ENCODE results near the gene PDF.

The PDF gene

DNA sequence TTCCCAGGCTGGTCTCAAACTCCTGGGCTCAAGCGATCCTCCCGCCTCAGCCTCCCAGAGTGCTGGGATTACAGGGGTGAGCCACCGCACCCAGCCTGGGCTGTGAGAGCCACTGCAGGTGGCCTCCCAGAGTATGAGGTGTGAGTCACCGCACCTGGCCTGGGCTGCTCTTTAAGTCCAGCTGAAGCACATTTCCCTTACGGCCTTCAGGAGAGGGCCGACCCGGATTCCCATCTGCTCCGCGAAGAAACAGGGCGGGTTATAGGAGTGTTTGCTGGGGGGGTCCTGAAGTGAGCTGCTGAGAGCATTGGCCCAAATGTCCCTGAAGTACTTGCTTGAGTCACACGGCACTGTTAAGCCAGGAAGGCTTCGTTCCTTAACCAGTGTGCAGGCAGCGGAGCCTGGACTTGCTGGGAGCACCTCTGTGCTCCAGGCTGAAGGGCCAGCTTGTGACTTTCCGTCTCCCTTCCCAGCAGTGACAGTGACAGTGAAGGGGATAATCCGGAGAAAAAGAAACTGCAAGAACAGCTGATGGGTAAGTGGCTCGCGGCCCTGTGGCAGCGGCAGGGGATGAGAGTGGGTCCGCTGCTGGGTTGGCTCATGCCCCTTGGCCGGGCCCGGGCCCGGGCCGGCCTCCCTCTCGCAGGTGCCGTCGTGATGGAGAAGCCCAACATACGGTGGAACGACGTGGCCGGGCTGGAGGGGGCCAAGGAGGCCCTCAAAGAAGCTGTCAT, 12.0 kb downstream of the PDF start:
- no peaks in the 10 kb centered on the region for H3K27me3 ChIP-seq (ENCODE audit: control insufficient read depth in 1 of 2, insufficient read depth in 2 of 2, low read length in 2 of 2)
- H3K27ac ChIP-seq (ENCODE audit: low read depth, low read length) = no peak overlapping the region
- peaks cover 67 to 84% of the 10 kb centered on the region in 2 donors for H3K36me3 ChIP-seq (ENCODE audit: control insufficient read depth in 1 of 2, insufficient read depth in 2 of 2, low read length in 2 of 2)
- H3K9ac ChIP-seq (ENCODE audit: low read depth in 1 of 2, low read length in 2 of 2) = no peak overlapping the region
- H3K4me1 ChIP-seq (ENCODE audit: control insufficient read depth in 1 of 2, insufficient read depth in 2 of 2, low read length in 2 of 2) = no peaks in the 10 kb centered on the region
- no peak overlapping the region for H3K4me3 ChIP-seq (ENCODE audit: low read depth in 1 of 2, low read length in 2 of 2)
- H3K9me3 ChIP-seq (ENCODE audit: control insufficient read depth in 1 of 2, low read length in 2 of 2) = no peaks in the 10 kb centered on the region

DNA sequence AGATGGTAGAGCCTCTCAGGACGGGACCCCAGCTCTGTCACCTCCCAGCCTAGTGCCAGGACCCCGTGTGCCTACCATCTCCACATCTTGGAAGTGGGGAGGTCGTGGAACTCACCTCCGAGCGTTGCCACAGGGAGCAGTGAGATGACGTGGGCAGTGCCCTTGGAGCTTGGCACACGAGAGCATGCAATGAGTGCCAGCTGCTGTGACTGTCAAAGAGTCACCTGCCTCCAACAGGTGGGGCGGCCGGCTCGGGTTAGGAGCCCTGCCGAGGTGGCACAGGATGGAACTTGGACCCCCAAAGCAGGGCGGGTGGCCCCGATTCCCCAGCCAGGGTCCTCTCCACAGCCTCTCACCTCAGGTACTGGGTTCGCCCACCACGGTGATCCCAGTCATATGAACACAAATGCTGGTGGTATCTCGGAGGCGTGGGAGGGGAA, 13.8 kb downstream of the PDF start:
- no peaks in the 10 kb centered on the region for H3K27me3 ChIP-seq (ENCODE audit: control insufficient read depth in 1 of 2, insufficient read depth in 2 of 2, low read length in 2 of 2)
- no peak overlapping the region for H3K27ac ChIP-seq (ENCODE audit: low read depth, low read length)
- H3K4me3 ChIP-seq (ENCODE audit: low read depth in 1 of 2, low read length in 2 of 2) = no peak overlapping the region
- peaks cover 53 to 67% of the 10 kb centered on the region in 2 donors for H3K36me3 ChIP-seq (ENCODE audit: control insufficient read depth in 1 of 2, insufficient read depth in 2 of 2, low read length in 2 of 2)
- H3K4me1 ChIP-seq (ENCODE audit: control insufficient read depth in 1 of 2, insufficient read depth in 2 of 2, low read length in 2 of 2) = peaks cover 5 to 6% of the 10 kb centered on the region in 2 donors
- H3K9ac ChIP-seq (ENCODE audit: low read depth in 1 of 2, low read length in 2 of 2) = no peak overlapping the region
- no peaks in the 10 kb centered on the region for H3K9me3 ChIP-seq (ENCODE audit: control insufficient read depth in 1 of 2, low read length in 2 of 2)

DNA sequence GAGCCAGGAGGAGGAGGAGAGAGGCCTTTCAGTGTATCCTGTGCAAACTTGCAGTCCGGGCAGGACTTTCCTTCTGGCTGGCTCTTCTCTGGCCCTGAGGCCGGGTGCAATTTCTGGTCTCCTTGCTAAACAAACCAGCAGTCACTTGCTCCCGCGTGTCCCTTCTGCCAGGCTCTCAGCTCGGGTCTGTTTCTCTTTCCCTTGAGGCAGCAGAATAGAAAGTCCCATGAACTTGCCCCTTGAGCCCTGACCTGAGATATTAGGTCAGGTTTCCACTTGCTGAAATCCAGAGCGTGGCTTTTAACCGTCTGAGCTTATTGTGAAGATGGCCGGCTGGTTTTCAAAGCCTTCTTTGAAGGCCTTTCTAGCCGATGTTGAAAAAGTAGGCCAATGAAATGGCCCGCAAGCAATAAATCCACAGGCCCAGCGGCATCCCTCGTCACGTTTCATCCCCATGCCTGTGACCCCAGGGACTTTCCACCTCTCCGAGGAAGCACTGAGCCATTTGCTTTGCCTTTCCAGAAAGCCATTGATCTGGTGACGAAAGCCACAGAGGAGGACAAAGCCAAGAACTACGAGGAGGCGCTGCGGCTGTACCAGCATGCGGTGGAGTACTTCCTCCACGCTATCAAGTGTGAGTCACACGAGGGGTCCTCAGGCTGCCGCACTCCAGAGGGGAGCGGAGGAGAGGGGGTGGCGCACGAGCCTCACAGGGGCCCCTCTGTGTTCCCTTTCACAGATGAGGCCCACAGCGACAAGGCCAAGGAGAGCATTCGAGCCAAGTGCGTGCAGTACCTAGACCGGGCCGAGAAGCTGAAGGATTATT, 14.7 kb downstream of the PDF start:
- H3K4me1 ChIP-seq (ENCODE audit: control insufficient read depth in 1 of 2, insufficient read depth in 2 of 2, low read length in 2 of 2) = peaks cover 5 to 6% of the 10 kb centered on the region in 2 donors
- H3K27me3 ChIP-seq (ENCODE audit: control insufficient read depth in 1 of 2, insufficient read depth in 2 of 2, low read length in 2 of 2) = no peaks in the 10 kb centered on the region
- H3K9me3 ChIP-seq (ENCODE audit: control insufficient read depth in 1 of 2, low read length in 2 of 2) = no peaks in the 10 kb centered on the region
- H3K4me3 ChIP-seq (ENCODE audit: low read depth in 1 of 2, low read length in 2 of 2) = no peak overlapping the region
- H3K9ac ChIP-seq (ENCODE audit: low read depth in 1 of 2, low read length in 2 of 2) = no peak overlapping the region
- H3K36me3 ChIP-seq (ENCODE audit: control insufficient read depth in 1 of 2, insufficient read depth in 2 of 2, low read length in 2 of 2) = peaks cover 45 to 58% of the 10 kb centered on the region in 2 donors
- H3K27ac ChIP-seq (ENCODE audit: low read depth, low read length) = no peak overlapping the region

DNA sequence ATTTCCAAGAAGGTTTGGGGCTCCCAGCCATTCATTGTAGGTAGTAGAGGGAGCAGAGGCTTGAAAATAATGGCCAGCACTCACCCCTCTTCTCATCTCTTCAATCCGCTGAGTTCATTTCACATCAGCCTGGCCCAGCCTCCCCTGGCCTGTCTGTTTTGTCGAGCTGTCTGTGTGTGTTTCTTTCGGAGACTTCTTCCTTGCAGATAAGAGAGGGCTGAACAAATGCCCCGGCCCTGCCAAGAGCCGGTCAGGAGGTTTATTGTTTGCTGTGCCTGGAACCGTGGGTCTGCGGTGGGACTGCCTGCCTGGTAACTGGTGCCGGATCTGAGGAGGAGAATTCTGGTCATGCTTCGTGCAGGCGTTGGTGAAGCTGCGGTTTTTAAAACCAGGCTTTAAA, 15.9 kb downstream of the PDF start:
- H3K4me1 ChIP-seq (ENCODE audit: control insufficient read depth in 1 of 2, insufficient read depth in 2 of 2, low read length in 2 of 2) = peaks cover 9% of the 10 kb centered on the region in 2 donors
- H3K9me3 ChIP-seq (ENCODE audit: control insufficient read depth in 1 of 2, low read length in 2 of 2) = no peaks in the 10 kb centered on the region
- H3K27ac ChIP-seq (ENCODE audit: low read depth, low read length) = no peak overlapping the region
- H3K27me3 ChIP-seq (ENCODE audit: control insufficient read depth in 1 of 2, insufficient read depth in 2 of 2, low read length in 2 of 2) = no peaks in the 10 kb centered on the region
- peaks cover 35 to 46% of the 10 kb centered on the region in 2 donors for H3K36me3 ChIP-seq (ENCODE audit: control insufficient read depth in 1 of 2, insufficient read depth in 2 of 2, low read length in 2 of 2)
- no peak overlapping the region for H3K9ac ChIP-seq (ENCODE audit: low read depth in 1 of 2, low read length in 2 of 2)
- no peak overlapping the region for H3K4me3 ChIP-seq (ENCODE audit: low read depth in 1 of 2, low read length in 2 of 2)

DNA sequence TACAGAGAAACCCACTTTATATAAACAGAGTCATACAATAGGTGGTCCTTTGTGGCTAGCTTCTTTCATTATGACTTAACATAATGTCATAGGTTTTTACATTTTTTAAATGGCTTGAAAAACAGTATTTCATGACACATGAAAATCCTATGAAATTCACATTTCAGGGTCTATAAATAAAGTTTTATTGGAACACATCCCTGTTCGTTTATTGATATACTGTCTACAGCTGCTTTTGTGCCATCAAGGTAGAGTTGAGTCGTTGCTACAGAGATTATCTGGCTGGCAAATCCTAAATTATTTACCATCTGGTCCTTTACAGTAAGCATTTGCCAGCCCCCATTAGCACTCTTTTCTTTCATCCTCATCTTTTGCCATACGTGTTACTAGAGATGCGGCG, 16.9 kb downstream of the PDF start:
- Histone ChIP-seq H3K9me3 (ENCODE audit: control insufficient read depth in 1 of 2, low read length in 2 of 2) (no peaks in the 10 kb centered on the region), H3K27ac (ENCODE audit: low read depth, low read length) (no peak overlapping the region), H3K4me1 (ENCODE audit: control insufficient read depth in 1 of 2, insufficient read depth in 2 of 2, low read length in 2 of 2) (peaks cover 9% of the 10 kb centered on the region in 2 donors), H3K4me3 (ENCODE audit: low read depth in 1 of 2, low read length in 2 of 2) (no peak overlapping the region), H3K27me3 (ENCODE audit: control insufficient read depth in 1 of 2, insufficient read depth in 2 of 2, low read length in 2 of 2) (no peaks in the 10 kb centered on the region), H3K36me3 (ENCODE audit: control insufficient read depth in 1 of 2, insufficient read depth in 2 of 2, low read length in 2 of 2) (peaks cover 25 to 36% of the 10 kb centered on the region in 2 donors), H3K9ac (ENCODE audit: low read depth in 1 of 2, low read length in 2 of 2) (no peak overlapping the region)

DNA sequence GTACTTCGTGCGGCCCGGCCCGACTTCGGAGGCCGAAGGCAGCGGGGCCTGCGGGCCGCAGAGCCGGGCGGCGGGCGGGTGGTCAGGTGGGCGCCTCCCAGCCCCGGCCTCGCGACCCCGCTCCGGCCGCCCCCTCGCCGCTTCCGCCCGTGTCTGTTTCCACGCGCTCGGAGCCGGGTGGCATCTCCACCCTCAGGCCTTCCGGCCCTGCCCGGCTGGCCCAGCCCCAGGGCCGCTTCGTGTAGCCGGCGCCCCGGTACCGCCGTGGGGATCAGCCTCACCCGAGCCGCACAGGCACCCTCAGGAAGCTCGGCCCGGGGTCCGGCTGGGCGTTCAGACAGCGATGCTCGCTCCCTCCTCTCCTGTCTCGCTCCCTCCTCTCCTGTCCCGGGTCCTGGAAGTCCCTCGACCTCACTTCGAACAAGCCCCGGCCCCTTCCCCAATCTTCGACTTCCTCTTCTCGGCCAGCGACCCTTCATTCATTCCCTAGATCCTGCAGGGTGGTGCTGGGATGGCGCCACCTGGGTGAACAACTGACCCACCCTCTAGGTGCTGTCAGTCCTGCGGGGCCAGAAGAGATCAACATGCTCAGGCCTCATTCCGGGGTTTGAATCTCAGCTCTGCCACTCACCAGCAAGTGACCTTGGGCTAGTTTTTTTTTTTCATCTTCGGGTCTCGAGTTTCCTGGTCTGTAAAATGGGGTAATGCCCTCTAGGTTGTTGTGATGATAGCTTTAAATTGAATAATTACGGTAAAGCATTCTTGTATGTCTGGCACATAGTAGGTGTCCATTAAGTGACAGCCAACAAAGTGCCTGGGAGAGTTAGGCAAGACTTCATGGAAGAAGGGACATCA, 18.6 kb downstream of the PDF start:
- H3K27me3 ChIP-seq (ENCODE audit: control insufficient read depth in 1 of 2, insufficient read depth in 2 of 2, low read length in 2 of 2) = no peaks in the 10 kb centered on the region
- peak overlapping the region; percentile 78 to 89 for H3K4me3 ChIP-seq (ENCODE audit: low read depth in 1 of 2, low read length in 2 of 2)
- H3K36me3 ChIP-seq (ENCODE audit: control insufficient read depth in 1 of 2, insufficient read depth in 2 of 2, low read length in 2 of 2) = peaks cover 19 to 25% of the 10 kb centered on the region in 2 donors
- peak overlapping the region; percentile 71 to 92 for H3K9ac ChIP-seq (ENCODE audit: low read depth in 1 of 2, low read length in 2 of 2)
- no peaks in the 10 kb centered on the region for H3K9me3 ChIP-seq (ENCODE audit: control insufficient read depth in 1 of 2, low read length in 2 of 2)
- H3K4me1 ChIP-seq (ENCODE audit: control insufficient read depth in 1 of 2, insufficient read depth in 2 of 2, low read length in 2 of 2) = peaks cover 9% of the 10 kb centered on the region in 2 donors
- peak overlapping the region; percentile 85 for H3K27ac ChIP-seq (ENCODE audit: low read depth, low read length)

DNA sequence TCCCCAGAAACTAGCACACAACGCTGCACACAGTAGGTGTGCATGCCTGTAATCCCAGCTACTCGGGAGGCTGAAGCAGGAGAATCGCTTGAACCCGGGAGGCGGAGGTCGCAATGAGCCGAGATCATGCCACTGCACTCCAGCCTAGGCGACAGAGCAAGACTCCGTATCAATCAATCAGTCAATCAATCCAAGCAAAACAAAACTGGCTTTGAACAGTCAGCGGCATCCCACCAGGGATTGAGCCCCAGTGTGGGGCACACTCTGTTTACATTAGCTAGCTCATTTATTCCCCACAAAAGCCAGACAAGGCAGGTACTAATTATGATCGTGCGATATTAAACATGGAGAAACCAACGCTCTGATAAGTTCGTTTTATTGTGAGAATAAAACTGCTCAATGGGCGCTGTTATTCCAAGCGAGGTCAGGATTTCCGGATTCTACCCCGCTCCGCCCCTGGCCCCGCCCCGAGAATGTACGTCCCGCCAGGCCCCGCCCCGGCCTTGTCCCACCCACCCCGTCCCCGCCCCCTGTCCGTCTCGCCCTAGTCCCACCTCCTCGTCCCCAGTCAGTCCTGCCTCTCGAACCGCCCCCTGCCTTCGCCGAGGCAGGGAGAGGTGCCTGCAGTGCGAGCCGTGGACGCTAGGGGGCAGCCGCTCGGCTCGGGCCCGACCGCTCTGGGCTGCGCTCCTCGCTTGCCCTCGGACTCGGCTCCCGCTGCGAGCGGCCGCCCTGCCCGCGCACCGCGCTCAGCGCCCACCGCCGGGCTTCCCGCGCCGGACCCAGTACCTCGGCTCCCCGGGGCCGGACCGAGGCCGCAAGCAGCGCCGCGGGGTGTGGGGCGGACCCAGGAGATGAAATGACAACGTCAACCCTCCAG, 19.5 kb downstream of the PDF start, which contains the start of gene VPS4A:
Gene VPS4A (plus strand): TSS at position 698 of the 880 bp plus-strand sequence. CDS start 162 bp downstream, at position 860.
- Histone ChIP-seq H3K9ac (ENCODE audit: low read depth in 1 of 2, low read length in 2 of 2) (peak within 1 kb of the TSS; percentile 71 to 92), H3K27me3 (ENCODE audit: control insufficient read depth in 1 of 2, insufficient read depth in 2 of 2, low read length in 2 of 2) (no peaks in the 10 kb centered on the region), H3K4me3 (ENCODE audit: low read depth in 1 of 2, low read length in 2 of 2) (peak within 1 kb of the TSS; percentile 78 to 89), H3K36me3 (ENCODE audit: control insufficient read depth in 1 of 2, insufficient read depth in 2 of 2, low read length in 2 of 2) (peaks cover 10 to 16% of the 10 kb centered on the region in 2 donors), H3K9me3 (ENCODE audit: control insufficient read depth in 1 of 2, low read length in 2 of 2) (no peaks in the 10 kb centered on the region), H3K4me1 (ENCODE audit: control insufficient read depth in 1 of 2, insufficient read depth in 2 of 2, low read length in 2 of 2) (peaks cover 9% of the 10 kb centered on the region in 2 donors), H3K27ac (ENCODE audit: low read depth, low read length) (peak within 1 kb of the TSS; percentile 85)

DNA sequence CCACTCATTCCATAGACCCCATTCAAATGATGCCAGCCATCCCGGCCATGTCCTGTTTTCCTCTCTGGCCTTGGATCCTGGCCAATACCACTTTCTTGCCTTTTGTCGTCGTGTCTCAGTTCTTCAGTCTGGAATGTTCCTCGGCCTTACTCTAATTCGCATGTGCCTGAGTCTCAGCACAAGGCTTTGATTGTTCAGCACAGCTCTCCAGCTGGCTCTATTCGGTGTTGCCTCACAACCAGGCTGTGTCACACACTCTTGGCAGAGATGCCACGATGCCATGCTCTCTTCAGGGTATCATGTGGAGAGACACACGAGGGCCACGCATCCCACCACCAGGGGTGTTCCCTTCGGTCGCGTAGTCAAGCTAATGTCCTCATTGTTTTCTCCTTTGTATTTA, 21.1 kb downstream of the PDF start:
- H3K4me1 ChIP-seq (ENCODE audit: control insufficient read depth in 1 of 2, insufficient read depth in 2 of 2, low read length in 2 of 2) = peaks cover 9% of the 10 kb centered on the region in 2 donors
- H3K9me3 ChIP-seq (ENCODE audit: control insufficient read depth in 1 of 2, low read length in 2 of 2) = no peaks in the 10 kb centered on the region
- H3K9ac ChIP-seq (ENCODE audit: low read depth in 1 of 2, low read length in 2 of 2) = no peak overlapping the region
- H3K27me3 ChIP-seq (ENCODE audit: control insufficient read depth in 1 of 2, insufficient read depth in 2 of 2, low read length in 2 of 2) = no peaks in the 10 kb centered on the region
- no peak overlapping the region for H3K27ac ChIP-seq (ENCODE audit: low read depth, low read length)
- no peak overlapping the region for H3K4me3 ChIP-seq (ENCODE audit: low read depth in 1 of 2, low read length in 2 of 2)
- H3K36me3 ChIP-seq (ENCODE audit: control insufficient read depth in 1 of 2, insufficient read depth in 2 of 2, low read length in 2 of 2) = peaks cover 2 to 6% of the 10 kb centered on the region in 2 donors

DNA sequence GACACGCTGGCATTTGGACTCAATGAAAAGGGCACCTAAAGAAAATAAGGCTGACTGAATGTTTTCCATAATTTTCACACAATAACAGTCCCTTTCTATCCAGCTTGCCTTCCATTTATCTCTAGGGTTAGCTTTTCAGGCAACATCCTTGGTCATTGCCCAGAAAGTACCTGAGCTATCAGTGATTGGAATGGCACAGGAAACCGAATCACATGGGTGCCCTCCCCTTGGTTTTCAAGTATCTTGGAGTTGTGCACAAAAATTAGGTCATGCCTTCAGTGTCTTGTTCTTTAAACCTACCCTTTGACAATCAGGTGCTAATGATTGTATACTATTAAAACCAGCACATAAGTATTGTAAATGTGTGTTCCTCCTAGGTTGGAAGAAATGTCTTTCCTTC, 22.5 kb downstream of the PDF start:
- peaks cover 0 to 3% of the 10 kb centered on the region in 2 donors for H3K36me3 ChIP-seq (ENCODE audit: control insufficient read depth in 1 of 2, insufficient read depth in 2 of 2, low read length in 2 of 2)
- no peaks in the 10 kb centered on the region for H3K9me3 ChIP-seq (ENCODE audit: control insufficient read depth in 1 of 2, low read length in 2 of 2)
- H3K27me3 ChIP-seq (ENCODE audit: control insufficient read depth in 1 of 2, insufficient read depth in 2 of 2, low read length in 2 of 2) = no peaks in the 10 kb centered on the region
- no peak overlapping the region for H3K4me3 ChIP-seq (ENCODE audit: low read depth in 1 of 2, low read length in 2 of 2)
- peaks cover 9% of the 10 kb centered on the region in 2 donors for H3K4me1 ChIP-seq (ENCODE audit: control insufficient read depth in 1 of 2, insufficient read depth in 2 of 2, low read length in 2 of 2)
- no peak overlapping the region for H3K9ac ChIP-seq (ENCODE audit: low read depth in 1 of 2, low read length in 2 of 2)
- no peak overlapping the region for H3K27ac ChIP-seq (ENCODE audit: low read depth, low read length)
